ENCODE measurements around the gene ZPBP2. TPM values are rescaled to one million over a fixed set of nuclear protein-coding genes. Genes with fewer than 3 reads are reported as not detected.
A peak's percentile ranks its signal among the peaks of the same experiment; 100 is the strongest.

Gene ZPBP2
- total RNA-seq, 1 donor from 2014 or later = not detected

GRCh38 chr17:39922006-39922405, 54.0 kb downstream of the ZPBP2 start:
- no peak for DNase-seq (ENCODE audit: extremely low spot score, unreplicated experiment)
- peaks cover 16% of the 10 kb centered on the region for H3K36me3 Mint-ChIP-seq
- no peak overlapping the region for H3K4me3 Mint-ChIP-seq
- peaks cover 24% of the 10 kb centered on the region for H3K4me1 Mint-ChIP-seq (ENCODE audit: unreplicated experiment)
- H3K9me3 Mint-ChIP-seq = no peaks in the 10 kb centered on the region
- no peak for TF ChIP-seq CTCF (conservative IDR thresholded peaks at IDR 0.05)
- no peaks in the 10 kb centered on the region for H3K27me3 Mint-ChIP-seq
- peak overlapping the region; percentile 73 for H3K27ac Mint-ChIP-seq

- no peaks in the 10 kb centered on the region for H3K27me3 Mint-ChIP-seq
- H3K4me1 Mint-ChIP-seq (ENCODE audit: unreplicated experiment) = peaks cover 27% of the 10 kb centered on the region
- H3K9me3 Mint-ChIP-seq = no peaks in the 10 kb centered on the region
- peaks cover 7% of the 10 kb centered on the region for H3K36me3 Mint-ChIP-seq
- TF ChIP-seq CTCF (conservative IDR thresholded peaks at IDR 0.05) = no peak
- H3K4me3 Mint-ChIP-seq = no peak overlapping the region
- DNase-seq (ENCODE audit: extremely low spot score, unreplicated experiment) = no peak
- no peak overlapping the region for H3K27ac Mint-ChIP-seq
These were observed 55.2 kb downstream of the ZPBP2 start for GRCh38 chr17:39923230-39923629.

GRCh38 chr17:39923836-39924690, 56.1 kb downstream of the ZPBP2 start:
- Mint-ChIP-seq H3K9me3 (no peaks in the 10 kb centered on the region), H3K36me3 (peaks cover 5% of the 10 kb centered on the region), H3K4me1 (ENCODE audit: unreplicated experiment) (peaks cover 27% of the 10 kb centered on the region), H3K27ac (peak overlapping the region; percentile 82), H3K4me3 (peak overlapping the region; percentile 93), H3K27me3 (no peaks in the 10 kb centered on the region)
- TF ChIP-seq CTCF (conservative IDR thresholded peaks at IDR 0.05) = peak; percentile 44
- no peak for DNase-seq (ENCODE audit: extremely low spot score, unreplicated experiment)

- H3K4me3 Mint-ChIP-seq = peak overlapping the region; percentile 93
- no peaks in the 10 kb centered on the region for H3K27me3 Mint-ChIP-seq
- peaks cover 5% of the 10 kb centered on the region for H3K36me3 Mint-ChIP-seq
- no peaks in the 10 kb centered on the region for H3K9me3 Mint-ChIP-seq
- DNase-seq (ENCODE audit: extremely low spot score, unreplicated experiment) = no peak
- H3K27ac Mint-ChIP-seq = peak overlapping the region; percentile 82
- no peak for TF ChIP-seq CTCF (conservative IDR thresholded peaks at IDR 0.05)
- H3K4me1 Mint-ChIP-seq (ENCODE audit: unreplicated experiment) = peaks cover 27% of the 10 kb centered on the region
These were observed 56.7 kb downstream of the ZPBP2 start for GRCh38 chr17:39924691-39925055.

GRCh38 chr17:39925282-39926134, 57.5 kb downstream of the ZPBP2 start:
- Mint-ChIP-seq H3K36me3 (no peaks in the 10 kb centered on the region), H3K9me3 (no peaks in the 10 kb centered on the region), H3K27me3 (no peaks in the 10 kb centered on the region), H3K4me3 (peak overlapping the region; percentile 93), H3K4me1 (ENCODE audit: unreplicated experiment) (peaks cover 27% of the 10 kb centered on the region), H3K27ac (peak overlapping the region; percentile 63)
- TF ChIP-seq CTCF (conservative IDR thresholded peaks at IDR 0.05) = no peak
- no peak for DNase-seq (ENCODE audit: extremely low spot score, unreplicated experiment)
